Fibroblast of villous mesenchyme (primary cell): ENCODE results near the gene AR. TPM values are rescaled to one million over a fixed set of nuclear protein-coding genes. Genes with fewer than 3 reads are reported as not detected.

Experiments
- DNase-seq: peaks from one replicate; pipeline ENCODE4 v3.0.0-alpha.2; 2010; ENCODE audit warnings: low read depth
- H3K4me3 ChIP-seq: 2 replicates; pipeline ENCODE4 v1.5.1; 2011; ENCODE audit warnings: low read depth, mild to moderate bottlenecking, low read length
- total RNA-seq: library from RNA; depleted of rRNA; stranded (reverse); fragments of >200 nt; gene quantifications from 2 replicates; pipeline ENCODE4 v1.2.3, GENCODE V29; 2012
- TF ChIP-seq, protein P1 (sequence below): IDR thresholded peaks from 2 replicates; pipeline ENCODE4 v1.5.1; 2012; ENCODE audit warnings: low read depth, mild to moderate bottlenecking, low read length; ENCODE audit not compliant: insufficient read depth

Gene AR
- total RNA-seq, 1 donor = 10.8 TPM

DNA sequence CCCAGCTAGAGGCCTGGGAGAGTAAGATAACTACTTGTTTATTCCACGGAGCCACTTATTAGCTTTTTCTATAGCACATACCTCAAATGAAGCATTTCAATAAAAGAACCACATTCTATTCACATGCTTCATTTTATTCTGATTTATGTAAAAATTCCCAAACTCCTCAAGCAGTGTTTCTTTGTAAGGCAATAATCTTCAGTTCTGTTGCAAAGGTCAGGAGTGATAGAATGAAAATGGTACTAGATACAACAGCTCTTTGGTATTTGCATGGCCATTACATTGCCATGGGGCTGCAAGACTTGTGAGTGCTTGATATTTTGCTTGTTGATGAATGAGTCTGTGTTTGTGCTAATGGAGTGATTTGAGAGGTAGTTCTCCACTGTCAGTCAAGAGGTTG lies 39.4 kb downstream of the AR start:
- no peak overlapping the region for H3K4me3 ChIP-seq
- no peak for DNase-seq
- TF ChIP-seq, protein P1, sequence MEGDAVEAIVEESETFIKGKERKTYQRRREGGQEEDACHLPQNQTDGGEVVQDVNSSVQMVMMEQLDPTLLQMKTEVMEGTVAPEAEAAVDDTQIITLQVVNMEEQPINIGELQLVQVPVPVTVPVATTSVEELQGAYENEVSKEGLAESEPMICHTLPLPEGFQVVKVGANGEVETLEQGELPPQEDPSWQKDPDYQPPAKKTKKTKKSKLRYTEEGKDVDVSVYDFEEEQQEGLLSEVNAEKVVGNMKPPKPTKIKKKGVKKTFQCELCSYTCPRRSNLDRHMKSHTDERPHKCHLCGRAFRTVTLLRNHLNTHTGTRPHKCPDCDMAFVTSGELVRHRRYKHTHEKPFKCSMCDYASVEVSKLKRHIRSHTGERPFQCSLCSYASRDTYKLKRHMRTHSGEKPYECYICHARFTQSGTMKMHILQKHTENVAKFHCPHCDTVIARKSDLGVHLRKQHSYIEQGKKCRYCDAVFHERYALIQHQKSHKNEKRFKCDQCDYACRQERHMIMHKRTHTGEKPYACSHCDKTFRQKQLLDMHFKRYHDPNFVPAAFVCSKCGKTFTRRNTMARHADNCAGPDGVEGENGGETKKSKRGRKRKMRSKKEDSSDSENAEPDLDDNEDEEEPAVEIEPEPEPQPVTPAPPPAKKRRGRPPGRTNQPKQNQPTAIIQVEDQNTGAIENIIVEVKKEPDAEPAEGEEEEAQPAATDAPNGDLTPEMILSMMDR = no peak

DNA sequence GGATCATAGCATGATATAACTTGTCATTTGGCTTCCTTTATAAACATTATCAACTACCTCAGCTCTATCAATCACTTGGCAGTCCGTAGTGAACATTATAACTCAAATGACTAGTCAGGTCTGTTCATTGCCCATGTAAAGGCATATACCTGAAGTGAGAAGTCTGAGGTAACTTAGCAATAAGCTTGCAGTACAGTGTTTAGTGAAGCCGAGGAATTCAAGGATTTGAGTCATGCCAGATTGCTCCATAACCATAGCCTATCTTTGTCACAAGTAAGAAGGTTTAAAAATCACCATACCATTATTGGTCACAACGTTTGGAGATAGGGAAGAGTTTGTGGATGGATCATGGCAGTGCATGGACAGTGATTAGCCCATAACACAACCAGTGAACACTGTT lies 41.6 kb downstream of the AR start:
- DNase-seq = no peak
- no peak overlapping the region for H3K4me3 ChIP-seq
- TF ChIP-seq, protein P1 = no peak

DNA sequence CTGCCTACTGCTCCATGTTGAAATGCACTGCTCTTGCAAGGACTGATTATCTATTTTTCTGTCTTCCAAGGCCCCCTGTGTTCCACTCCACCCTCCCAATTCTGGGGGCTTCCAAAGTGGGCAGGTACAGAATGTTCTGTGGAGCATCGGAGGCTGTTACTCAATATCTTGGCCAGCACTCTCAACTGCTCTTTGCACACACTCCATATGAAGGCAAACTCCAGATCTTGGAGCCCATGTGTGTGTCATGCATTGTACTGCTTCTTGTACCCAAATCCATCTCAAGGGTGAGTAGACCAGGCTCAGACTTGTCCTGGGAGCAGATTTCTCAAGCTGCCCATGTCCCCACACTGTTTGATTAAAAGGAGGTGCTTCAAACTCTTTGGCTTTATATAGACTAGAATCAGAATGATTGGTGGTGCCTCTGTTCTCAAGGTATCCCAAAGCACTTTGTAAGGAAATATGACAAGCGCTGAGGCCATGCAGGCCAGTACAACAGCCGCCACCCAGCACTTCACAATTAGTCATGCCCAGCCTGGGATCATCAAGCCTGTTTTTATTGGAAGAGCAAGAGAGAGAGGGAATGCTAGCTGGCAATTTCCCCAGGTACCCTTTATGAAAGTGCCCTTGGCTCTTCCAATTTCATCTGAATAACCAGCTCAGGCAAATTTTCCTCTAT lies 44.3 kb downstream of the AR start:
- TF ChIP-seq, protein P1 = no peak
- DNase-seq = no peak

DNA sequence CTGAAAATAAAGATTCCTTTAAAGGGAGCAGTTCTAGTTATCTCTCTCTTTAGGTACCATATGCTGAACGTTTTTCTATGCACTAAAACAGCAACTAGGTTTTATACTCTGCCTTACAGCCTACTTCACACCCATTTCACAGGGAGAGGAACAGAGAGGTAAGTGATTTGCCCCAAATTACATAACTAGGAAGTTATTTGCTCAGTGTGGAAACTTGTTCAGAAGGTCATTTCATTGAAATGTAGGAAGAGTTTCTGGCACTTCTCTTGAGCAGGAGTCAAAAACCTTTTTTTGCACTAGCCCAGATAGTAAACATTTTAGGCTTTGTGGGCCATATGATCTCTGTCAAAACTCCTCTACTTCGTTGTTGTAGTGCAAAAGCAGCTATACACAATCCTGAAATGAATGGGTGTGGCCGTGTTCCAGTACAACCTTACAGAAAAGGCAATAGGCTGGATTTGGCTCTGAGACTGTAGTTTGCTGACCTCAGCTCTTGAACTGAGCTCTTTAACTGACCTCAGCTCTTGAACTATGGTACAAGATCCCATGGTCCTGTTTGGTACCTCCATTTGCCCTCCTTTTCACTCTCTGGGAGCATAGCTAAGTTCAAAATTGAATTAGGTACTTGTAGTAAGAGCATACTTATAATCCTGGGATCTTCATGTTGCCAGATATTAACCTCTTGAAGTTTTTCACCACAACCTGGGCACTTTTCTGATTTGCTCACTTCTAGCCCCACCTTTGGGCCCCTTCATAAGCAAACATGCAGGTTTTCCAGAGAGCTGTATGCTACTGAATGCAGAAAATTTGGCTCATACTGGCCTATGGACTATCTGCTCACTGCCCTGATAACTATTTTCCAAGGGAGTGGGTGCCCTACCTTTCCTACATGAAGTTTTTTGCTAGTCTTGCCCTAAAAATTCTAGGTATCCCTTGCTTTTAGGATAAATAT lies 53.3 kb downstream of the AR start:
- DNase-seq = no peak
- TF ChIP-seq, protein P1 = no peak
- H3K4me3 ChIP-seq = no peak overlapping the region

More for the DNA sequence above, 44.3 kb downstream of the AR start:
- H3K4me3 ChIP-seq = no peak overlapping the region

DNA sequence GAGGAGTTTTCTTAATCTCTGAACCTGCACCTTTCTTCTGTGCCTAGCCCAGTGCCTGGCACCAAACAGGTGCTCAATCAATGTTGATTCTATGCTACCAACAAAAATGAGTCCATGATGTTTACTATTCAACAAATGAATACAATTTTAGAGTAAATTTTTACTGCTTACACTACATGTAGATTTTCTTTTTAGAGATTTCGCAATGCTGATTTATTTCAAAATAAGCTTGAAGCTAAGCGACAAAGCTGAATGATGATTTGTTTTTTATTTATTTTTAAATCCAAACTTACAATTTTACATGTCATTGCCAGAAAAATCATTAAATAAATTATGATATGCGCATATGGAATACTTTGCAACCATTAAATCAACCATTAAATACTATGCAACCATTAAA lies 55.7 kb downstream of the AR start:
- no peak overlapping the region for H3K4me3 ChIP-seq
- no peak for DNase-seq
- TF ChIP-seq, protein P1 = no peak

DNA sequence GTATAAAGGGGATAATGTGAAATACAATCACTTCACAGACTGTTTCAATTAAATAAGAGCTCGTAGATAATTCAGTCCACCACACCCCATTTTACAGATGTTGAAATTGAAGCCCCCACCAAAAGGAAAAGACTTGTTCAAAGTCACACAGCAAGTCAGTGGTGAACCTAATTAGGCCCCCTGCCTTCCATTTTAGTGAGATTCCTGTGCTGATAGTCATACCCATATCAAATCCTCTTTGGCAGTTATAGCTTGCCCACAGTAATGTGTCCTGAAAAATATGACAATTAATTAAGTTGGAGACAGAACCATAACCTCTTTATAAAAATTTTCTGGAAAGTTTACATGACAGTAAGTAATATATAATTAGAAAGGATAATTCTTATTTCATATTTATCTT lies 58.0 kb downstream of the AR start:
- TF ChIP-seq, protein P1 = no peak
- DNase-seq = no peak
- no peak overlapping the region for H3K4me3 ChIP-seq
